ENCODE data around the gene HNRNPL.

DNA sequence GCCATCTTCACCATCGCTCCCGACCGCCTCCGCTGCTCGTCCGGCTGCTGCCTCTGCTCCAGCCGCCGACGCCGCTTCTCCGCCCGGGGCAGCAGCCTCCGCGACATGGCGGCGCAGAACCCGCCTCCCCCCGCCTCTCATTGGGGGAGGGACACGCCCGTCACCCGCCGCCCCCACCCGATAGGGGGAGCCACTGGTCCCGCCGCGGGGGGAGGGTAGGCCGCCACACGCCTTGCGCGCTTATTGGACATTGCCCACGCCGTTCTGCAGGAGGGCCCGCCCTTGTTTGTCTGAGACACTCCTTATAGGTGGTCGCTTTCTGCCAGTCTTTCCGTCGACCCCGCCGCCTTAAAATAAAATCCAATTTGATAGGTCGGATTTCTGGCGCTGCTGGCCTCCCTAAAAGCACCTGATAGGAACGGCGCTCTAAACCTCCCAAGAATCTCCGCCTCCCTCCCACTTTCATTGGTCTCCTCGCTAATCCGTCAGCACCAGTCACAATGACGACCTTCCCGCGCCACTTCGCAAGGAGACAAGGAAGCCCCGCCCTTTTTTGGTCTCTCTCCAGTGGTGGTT is at the start of gene HNRNPL:
- TF ChIP-seq, protein P1, sequence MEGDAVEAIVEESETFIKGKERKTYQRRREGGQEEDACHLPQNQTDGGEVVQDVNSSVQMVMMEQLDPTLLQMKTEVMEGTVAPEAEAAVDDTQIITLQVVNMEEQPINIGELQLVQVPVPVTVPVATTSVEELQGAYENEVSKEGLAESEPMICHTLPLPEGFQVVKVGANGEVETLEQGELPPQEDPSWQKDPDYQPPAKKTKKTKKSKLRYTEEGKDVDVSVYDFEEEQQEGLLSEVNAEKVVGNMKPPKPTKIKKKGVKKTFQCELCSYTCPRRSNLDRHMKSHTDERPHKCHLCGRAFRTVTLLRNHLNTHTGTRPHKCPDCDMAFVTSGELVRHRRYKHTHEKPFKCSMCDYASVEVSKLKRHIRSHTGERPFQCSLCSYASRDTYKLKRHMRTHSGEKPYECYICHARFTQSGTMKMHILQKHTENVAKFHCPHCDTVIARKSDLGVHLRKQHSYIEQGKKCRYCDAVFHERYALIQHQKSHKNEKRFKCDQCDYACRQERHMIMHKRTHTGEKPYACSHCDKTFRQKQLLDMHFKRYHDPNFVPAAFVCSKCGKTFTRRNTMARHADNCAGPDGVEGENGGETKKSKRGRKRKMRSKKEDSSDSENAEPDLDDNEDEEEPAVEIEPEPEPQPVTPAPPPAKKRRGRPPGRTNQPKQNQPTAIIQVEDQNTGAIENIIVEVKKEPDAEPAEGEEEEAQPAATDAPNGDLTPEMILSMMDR (IDR thresholded peaks at IDR 0.05 in 2 of 3, conservative IDR thresholded peaks at IDR 0.05 in 1 of 3; ENCODE audit: insufficient read depth in 2 of 3, low read depth in 1 of 3, low read length in 3 of 3): peak; percentile 40 to 64 (median 59)
- TF ChIP-seq DPF2 (IDR thresholded peaks at IDR 0.05): no peak
- no peak for TF ChIP-seq CHCHD3 (CRISPR knock-in tag; IDR thresholded peaks at IDR 0.05)
- TF ChIP-seq FOXM1 (IDR thresholded peaks at IDR 0.05; ENCODE audit: low read depth): peak; percentile 65
- no peak for TF ChIP-seq FOXM1 (CRISPR knock-in tag; IDR thresholded peaks at IDR 0.05; ENCODE audit: low read depth)
- TF ChIP-seq BRF1 (IDR thresholded peaks at IDR 0.05; ENCODE audit: borderline replicate concordance, extremely low read depth, insufficient read length): no peak
- TF ChIP-seq ZNF212 (CRISPR knock-in tag; IDR thresholded peaks at IDR 0.05): no peak
- TF ChIP-seq, protein P2, sequence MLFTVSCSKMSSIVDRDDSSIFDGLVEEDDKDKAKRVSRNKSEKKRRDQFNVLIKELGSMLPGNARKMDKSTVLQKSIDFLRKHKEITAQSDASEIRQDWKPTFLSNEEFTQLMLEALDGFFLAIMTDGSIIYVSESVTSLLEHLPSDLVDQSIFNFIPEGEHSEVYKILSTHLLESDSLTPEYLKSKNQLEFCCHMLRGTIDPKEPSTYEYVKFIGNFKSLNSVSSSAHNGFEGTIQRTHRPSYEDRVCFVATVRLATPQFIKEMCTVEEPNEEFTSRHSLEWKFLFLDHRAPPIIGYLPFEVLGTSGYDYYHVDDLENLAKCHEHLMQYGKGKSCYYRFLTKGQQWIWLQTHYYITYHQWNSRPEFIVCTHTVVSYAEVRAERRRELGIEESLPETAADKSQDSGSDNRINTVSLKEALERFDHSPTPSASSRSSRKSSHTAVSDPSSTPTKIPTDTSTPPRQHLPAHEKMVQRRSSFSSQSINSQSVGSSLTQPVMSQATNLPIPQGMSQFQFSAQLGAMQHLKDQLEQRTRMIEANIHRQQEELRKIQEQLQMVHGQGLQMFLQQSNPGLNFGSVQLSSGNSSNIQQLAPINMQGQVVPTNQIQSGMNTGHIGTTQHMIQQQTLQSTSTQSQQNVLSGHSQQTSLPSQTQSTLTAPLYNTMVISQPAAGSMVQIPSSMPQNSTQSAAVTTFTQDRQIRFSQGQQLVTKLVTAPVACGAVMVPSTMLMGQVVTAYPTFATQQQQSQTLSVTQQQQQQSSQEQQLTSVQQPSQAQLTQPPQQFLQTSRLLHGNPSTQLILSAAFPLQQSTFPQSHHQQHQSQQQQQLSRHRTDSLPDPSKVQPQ (CRISPR knock-in tag; IDR thresholded peaks at IDR 0.05; ENCODE audit: borderline replicate concordance): no peak
- TF ChIP-seq, protein P3, sequence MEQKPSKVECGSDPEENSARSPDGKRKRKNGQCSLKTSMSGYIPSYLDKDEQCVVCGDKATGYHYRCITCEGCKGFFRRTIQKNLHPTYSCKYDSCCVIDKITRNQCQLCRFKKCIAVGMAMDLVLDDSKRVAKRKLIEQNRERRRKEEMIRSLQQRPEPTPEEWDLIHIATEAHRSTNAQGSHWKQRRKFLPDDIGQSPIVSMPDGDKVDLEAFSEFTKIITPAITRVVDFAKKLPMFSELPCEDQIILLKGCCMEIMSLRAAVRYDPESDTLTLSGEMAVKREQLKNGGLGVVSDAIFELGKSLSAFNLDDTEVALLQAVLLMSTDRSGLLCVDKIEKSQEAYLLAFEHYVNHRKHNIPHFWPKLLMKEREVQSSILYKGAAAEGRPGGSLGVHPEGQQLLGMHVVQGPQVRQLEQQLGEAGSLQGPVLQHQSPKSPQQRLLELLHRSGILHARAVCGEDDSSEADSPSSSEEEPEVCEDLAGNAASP (IDR thresholded peaks at IDR 0.05): no peak
- TF ChIP-seq ZNF124 (CRISPR knock-in tag; IDR thresholded peaks at IDR 0.05): no peak
- TF ChIP-seq REST (IDR thresholded peaks at IDR 0.05; ENCODE audit: borderline replicate concordance): no peak
- TF ChIP-seq REST (CRISPR knock-in tag; IDR thresholded peaks at IDR 0.05; ENCODE audit: low read depth): peak; percentile 67; the same call in 1 of the 2 replicates
- no peak for TF ChIP-seq KDM2B (CRISPR knock-in tag; IDR thresholded peaks at IDR 0.05)
- no peak for TF ChIP-seq HMG20A (CRISPR knock-in tag; conservative IDR thresholded peaks at IDR 0.05)
